ENCODE data around the gene SOCS4. TPM values are rescaled to one million over a fixed set of nuclear protein-coding genes. Genes with fewer than 3 reads are reported as not detected.
"Not testable (repeated sequence)": the region's sequence is repeated elsewhere in the genome, so short reads cannot be mapped to it uniquely, and the experiment has no call there.

The SOCS4 gene
- total RNA-seq, 2 donors from 2014 or later: 25.9 to 27.0 TPM

- Mint-ChIP-seq H3K9me3 (no peaks in the 10 kb centered on the region), H3K27ac (peak overlapping the region; percentile 46), H3K4me1 (ENCODE audit: low read depth) (peaks cover 34% of the 10 kb centered on the region), H3K4me3 (no peak overlapping the region), H3K36me3 (ENCODE audit: insufficient read depth in 2 of 2) (peaks cover 2 to 9% of the 10 kb centered on the region in 2 donors), H3K27me3 (ENCODE audit: low read depth) (no peaks in the 10 kb centered on the region)
- no peak for DNase-seq
- ATAC-seq (replicated peaks in 1 of 2): no peak
Measured at GRCh38 chr14:55031190-55031589, 4.2 kb downstream of the SOCS4 start.

DNA sequence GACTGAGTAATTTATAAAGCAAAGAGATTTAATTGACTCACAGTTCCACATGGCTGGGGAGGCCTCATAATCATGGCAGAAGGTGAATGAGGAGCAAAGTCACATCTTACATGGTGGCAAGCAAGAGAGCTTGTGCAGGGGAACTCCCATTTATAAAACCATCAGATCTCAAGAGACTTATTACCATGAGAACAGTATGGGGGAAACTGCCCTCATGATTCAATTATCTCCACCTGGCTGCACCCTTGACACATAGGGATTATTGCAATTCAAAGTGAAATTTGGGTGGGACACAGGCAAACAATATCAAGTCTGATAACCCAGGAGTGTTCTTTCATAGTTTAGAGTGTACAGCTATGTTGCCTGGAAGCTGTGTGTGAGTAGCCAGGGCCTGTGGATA is 11.0 kb downstream of the SOCS4 start:
- ATAC-seq (replicated peaks in 1 of 2); H3K4me3 Mint-ChIP-seq; DNase-seq; H3K27me3 Mint-ChIP-seq (ENCODE audit: low read depth); H3K27ac Mint-ChIP-seq; H3K9me3 Mint-ChIP-seq; H3K4me1 Mint-ChIP-seq (ENCODE audit: low read depth): not testable (repeated sequence)
- peaks cover 10 to 31% of the 10 kb centered on the region in 2 donors for H3K36me3 Mint-ChIP-seq (ENCODE audit: insufficient read depth in 2 of 2)

GRCh38 chr14:55038708-55039107 is 11.7 kb downstream of the SOCS4 start:
- Mint-ChIP-seq H3K27ac (no peak overlapping the region), H3K4me3 (no peak overlapping the region), H3K27me3 (ENCODE audit: low read depth) (no peaks in the 10 kb centered on the region), H3K4me1 (ENCODE audit: low read depth) (peaks cover 10% of the 10 kb centered on the region), H3K36me3 (ENCODE audit: insufficient read depth in 2 of 2) (peaks cover 13 to 32% of the 10 kb centered on the region in 2 donors), H3K9me3 (no peaks in the 10 kb centered on the region)
- no peak for DNase-seq
- ATAC-seq (replicated peaks in 1 of 2): no peak

- no peaks in the 10 kb centered on the region for H3K9me3 Mint-ChIP-seq
- peaks cover 23% of the 10 kb centered on the region for H3K4me1 Mint-ChIP-seq (ENCODE audit: low read depth)
- H3K4me3 Mint-ChIP-seq: no peak overlapping the region
- DNase-seq (no peak), ATAC-seq (replicated peaks in 1 of 2) (no peak)
- H3K36me3 Mint-ChIP-seq (ENCODE audit: insufficient read depth in 2 of 2): peaks cover 9 to 17% of the 10 kb centered on the region in 2 donors
- no peak overlapping the region for H3K27ac Mint-ChIP-seq
- no peaks in the 10 kb centered on the region for H3K27me3 Mint-ChIP-seq (ENCODE audit: low read depth)
Measured at GRCh38 chr14:55043528-55043927, 16.5 kb downstream of the SOCS4 start.

- Mint-ChIP-seq H3K9me3 (no peaks in the 10 kb centered on the region), H3K36me3 (ENCODE audit: insufficient read depth in 2 of 2) (peaks cover 7 to 8% of the 10 kb centered on the region in 2 donors), H3K27ac (no peak overlapping the region), H3K4me3 (no peak overlapping the region), H3K4me1 (ENCODE audit: low read depth) (peaks cover 14% of the 10 kb centered on the region), H3K27me3 (ENCODE audit: low read depth) (no peaks in the 10 kb centered on the region)
- DNase-seq: no peak
- no peak for ATAC-seq (replicated peaks in 1 of 2)
Measured at GRCh38 chr14:55045087-55045486, 18.1 kb downstream of the SOCS4 start.

DNA sequence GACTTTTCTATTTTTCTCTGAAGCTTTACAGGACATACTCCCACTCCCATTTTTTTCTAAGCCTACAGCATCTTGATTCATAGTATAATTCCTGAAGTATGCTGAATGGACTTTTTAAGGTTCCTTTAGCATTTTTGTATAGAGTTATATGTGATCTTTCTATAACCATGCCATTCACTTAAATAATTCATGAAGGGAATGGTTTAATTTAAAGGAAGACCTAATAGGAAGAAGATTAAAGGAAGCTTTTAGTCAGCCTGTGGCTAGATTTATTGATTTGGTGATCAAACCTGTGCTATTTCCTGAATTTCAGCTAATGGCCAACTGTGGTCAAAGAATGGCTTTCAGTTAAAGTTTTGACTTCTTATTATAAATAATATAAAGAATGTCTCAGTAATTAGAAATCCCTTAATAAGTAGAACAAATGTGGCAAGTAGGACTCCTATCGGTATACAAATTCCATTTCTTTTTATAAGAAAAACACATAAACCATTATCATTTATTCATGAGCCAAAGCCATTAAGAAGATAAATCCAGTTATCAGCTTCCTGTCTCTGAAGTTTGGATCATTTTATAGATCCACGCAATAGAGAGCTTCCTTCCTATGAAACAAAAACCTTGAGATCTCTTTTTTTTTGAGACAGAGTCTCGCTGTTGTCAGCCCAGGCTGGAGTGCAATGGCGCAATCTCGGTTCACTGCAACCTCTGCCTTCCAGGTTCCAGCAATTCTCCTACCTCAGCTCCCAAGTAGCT is 20.4 kb downstream of the SOCS4 start:
- DNase-seq: no peak
- H3K9me3 Mint-ChIP-seq: no peaks in the 10 kb centered on the region
- H3K27ac Mint-ChIP-seq: no peak overlapping the region

DNA sequence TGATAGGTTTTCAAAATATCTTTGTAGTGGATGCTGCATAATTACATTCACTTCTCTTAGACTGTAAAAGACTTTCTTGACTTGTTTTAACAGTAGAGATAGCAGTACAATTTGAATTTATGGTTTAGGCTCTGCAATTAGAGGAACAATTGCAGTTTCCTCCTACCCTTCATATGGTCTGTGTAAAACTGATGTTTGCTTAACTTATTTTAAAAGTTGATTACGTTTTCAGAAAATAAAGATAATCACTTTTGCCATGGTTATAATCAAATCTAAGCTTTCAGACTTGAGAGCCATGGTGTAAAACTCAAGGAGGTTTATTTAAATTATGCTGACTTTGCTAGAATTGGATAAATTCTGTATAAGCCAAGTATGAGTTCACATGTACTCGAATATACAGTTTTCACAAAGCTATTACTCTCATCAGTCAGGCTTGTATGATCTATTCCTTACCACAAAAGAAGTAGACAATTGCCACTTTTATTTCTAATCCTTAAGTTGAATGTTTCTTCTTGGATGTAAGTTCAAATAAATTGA is 21.9 kb downstream of the SOCS4 start:
- Mint-ChIP-seq H3K27me3 (ENCODE audit: low read depth) (no peaks in the 10 kb centered on the region), H3K4me3 (no peak overlapping the region), H3K9me3 (no peaks in the 10 kb centered on the region), H3K36me3 (ENCODE audit: insufficient read depth in 2 of 2) (peaks cover 5 to 12% of the 10 kb centered on the region in 2 donors), H3K27ac (no peak overlapping the region), H3K4me1 (ENCODE audit: low read depth) (peaks cover 39% of the 10 kb centered on the region)
- no peak for ATAC-seq (replicated peaks in 1 of 2)
- no peak for DNase-seq

More for the DNA sequence above, 20.4 kb downstream of the SOCS4 start:
- H3K4me1 Mint-ChIP-seq (ENCODE audit: low read depth): peaks cover 26% of the 10 kb centered on the region
- H3K27me3 Mint-ChIP-seq (ENCODE audit: low read depth): no peaks in the 10 kb centered on the region
- H3K36me3 Mint-ChIP-seq (ENCODE audit: insufficient read depth in 2 of 2): peaks cover 8 to 11% of the 10 kb centered on the region in 2 donors
- H3K4me3 Mint-ChIP-seq: no peak overlapping the region
- ATAC-seq (replicated peaks in 1 of 2): no peak

DNA sequence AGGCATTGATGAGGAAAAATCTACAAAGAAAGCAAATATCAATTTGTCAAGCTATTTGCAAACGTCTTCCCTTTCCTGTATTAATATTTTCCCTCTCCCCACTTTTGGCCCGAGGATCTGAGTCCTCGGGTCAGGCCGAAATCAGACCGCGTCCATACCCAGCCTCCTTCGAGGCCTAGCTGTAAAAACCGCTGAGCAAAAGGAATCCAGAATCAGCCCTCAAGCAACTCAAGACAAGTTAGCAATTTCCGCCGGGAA is 24.1 kb downstream of the SOCS4 start:
- peaks cover 4 to 13% of the 10 kb centered on the region in 2 donors for H3K36me3 Mint-ChIP-seq (ENCODE audit: insufficient read depth in 2 of 2)
- H3K9me3 Mint-ChIP-seq: no peaks in the 10 kb centered on the region
- peak; percentile 31 to 33 for ATAC-seq (replicated peaks in 1 of 2)

DNA sequence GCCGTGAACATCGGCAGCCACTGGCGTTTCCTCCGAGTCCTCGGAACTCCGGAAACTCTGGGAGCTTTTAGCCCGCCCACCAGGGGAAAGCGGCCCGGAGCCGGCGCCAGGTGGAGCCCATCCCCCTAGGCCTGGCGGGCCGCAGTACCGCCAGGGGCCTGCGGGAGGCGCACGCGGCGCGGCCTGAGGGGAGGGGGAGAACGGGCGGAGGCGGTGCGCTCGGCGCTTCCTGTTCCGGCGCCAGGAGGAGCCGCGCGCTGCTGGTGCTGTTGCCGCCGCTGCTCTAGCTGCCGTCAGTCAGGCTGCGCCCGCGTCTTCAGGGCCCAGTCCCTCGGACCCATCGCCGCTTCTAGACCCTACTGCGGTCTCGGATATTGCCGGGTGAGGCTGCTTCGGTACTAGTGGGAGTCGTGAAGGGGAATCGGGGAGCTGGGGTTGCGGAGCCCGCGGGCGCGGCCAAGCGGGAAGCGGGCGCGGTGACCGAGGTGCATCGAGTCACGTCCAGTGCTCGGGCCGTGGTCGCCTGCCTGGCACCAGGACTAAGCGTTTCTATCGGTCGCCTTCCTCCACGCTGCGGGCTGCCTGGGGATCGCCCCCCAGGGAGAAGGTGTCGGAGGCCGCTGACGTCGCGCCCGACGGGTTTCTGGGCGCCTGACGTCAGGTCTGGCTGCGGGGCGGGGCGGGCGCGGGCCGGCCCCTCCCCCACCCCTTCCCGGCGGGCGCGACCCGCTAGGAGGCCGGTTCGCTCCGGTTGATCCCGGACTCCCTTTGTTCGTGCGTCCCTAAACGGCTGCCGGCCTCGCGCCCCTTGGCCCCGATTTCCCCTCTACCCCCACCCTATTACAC is 24.6 kb downstream of the SOCS4 start, which contains the start of gene MAPK1IP1L:
TSS of gene MAPK1IP1L (plus strand) at position 225 of the 846 bp plus-strand sequence. CDS start 10,037 bp downstream, outside the sequence.
- H3K36me3 Mint-ChIP-seq (ENCODE audit: insufficient read depth in 2 of 2): peaks cover 4 to 13% of the 10 kb centered on the region in 2 donors
- no peaks in the 10 kb centered on the region for H3K9me3 Mint-ChIP-seq
- peaks cover 41% of the 10 kb centered on the region for H3K4me1 Mint-ChIP-seq (ENCODE audit: low read depth)
- H3K27me3 Mint-ChIP-seq (ENCODE audit: low read depth): no peaks in the 10 kb centered on the region
- peak within 1 kb of the TSS; percentile 95 for H3K27ac Mint-ChIP-seq
- ATAC-seq (replicated peaks in 1 of 2) (peak; percentile 90 to 92), DNase-seq (peak; percentile 91 to 96)
- peak within 1 kb of the TSS; percentile 84 to 97 for H3K4me3 Mint-ChIP-seq

More for the DNA sequence above, 24.1 kb downstream of the SOCS4 start:
- Mint-ChIP-seq H3K27me3 (ENCODE audit: low read depth) (no peaks in the 10 kb centered on the region), H3K4me3 (peak overlapping the region; percentile 84 to 97), H3K4me1 (ENCODE audit: low read depth) (peaks cover 41% of the 10 kb centered on the region), H3K27ac (peak overlapping the region; percentile 95)
- DNase-seq: no peak

GRCh38 chr14:55052269-55052930 is 25.4 kb downstream of the SOCS4 start:
- no peaks in the 10 kb centered on the region for H3K9me3 Mint-ChIP-seq
- H3K36me3 Mint-ChIP-seq (ENCODE audit: insufficient read depth in 2 of 2): peaks cover 4 to 13% of the 10 kb centered on the region in 2 donors
- DNase-seq (peak; percentile 37 to 42), ATAC-seq (replicated peaks in 1 of 2) (peak; percentile 43 to 55)
- peak overlapping the region; percentile 84 to 97 for H3K4me3 Mint-ChIP-seq
- H3K4me1 Mint-ChIP-seq (ENCODE audit: low read depth): peaks cover 41% of the 10 kb centered on the region
- no peaks in the 10 kb centered on the region for H3K27me3 Mint-ChIP-seq (ENCODE audit: low read depth)
- H3K27ac Mint-ChIP-seq: peak overlapping the region; percentile 95

GRCh38 chr14:55053018-55053417 is 26.0 kb downstream of the SOCS4 start:
- Mint-ChIP-seq H3K36me3 (ENCODE audit: insufficient read depth in 2 of 2) (peaks cover 4 to 13% of the 10 kb centered on the region in 2 donors), H3K4me3 (peak overlapping the region; percentile 84 to 97), H3K27ac (peak overlapping the region; percentile 95), H3K27me3 (ENCODE audit: low read depth) (no peaks in the 10 kb centered on the region), H3K4me1 (ENCODE audit: low read depth) (peaks cover 41% of the 10 kb centered on the region), H3K9me3 (no peaks in the 10 kb centered on the region)
- DNase-seq: no peak
- ATAC-seq (replicated peaks in 1 of 2): no peak

GRCh38 chr14:55053500-55053899 is 26.5 kb downstream of the SOCS4 start:
- Mint-ChIP-seq H3K4me1 (ENCODE audit: low read depth) (peaks cover 41% of the 10 kb centered on the region), H3K4me3 (peak overlapping the region; percentile 84 to 97), H3K36me3 (ENCODE audit: insufficient read depth in 2 of 2) (peaks cover 4 to 13% of the 10 kb centered on the region in 2 donors), H3K9me3 (no peaks in the 10 kb centered on the region), H3K27me3 (ENCODE audit: low read depth) (no peaks in the 10 kb centered on the region), H3K27ac (peak overlapping the region; percentile 66)
- ATAC-seq (replicated peaks in 1 of 2) (no peak), DNase-seq (no peak)
